SW 1271 (cell line): ENCODE measurements around the gene MREG.
"Not testable (repeated sequence)": the region's sequence is repeated elsewhere in the genome, so short reads cannot be mapped to it uniquely, and the experiment has no call there.

Experiments used
- DNase-seq, 2 experiments: peaks; one replicate each; lab custom pipeline; 2025; lab: John Stamatoyannopoulos, UW

The MREG gene

GRCh38 chr2:215988556-215989207, 24.7 kb downstream of the MREG start:
- DNase-seq, result not testable (repeated sequence)

GRCh38 chr2:215985257-215985656, 28.1 kb downstream of the MREG start:
- DNase-seq, result no peak

- no peak for DNase-seq
These were observed 28.7 kb downstream of the MREG start for GRCh38 chr2:215984661-215985060.

GRCh38 chr2:215983581-215984351, 29.6 kb downstream of the MREG start:
- DNase-seq, result no peak

- DNase-seq, result no peak
These were observed 30.9 kb downstream of the MREG start for GRCh38 chr2:215982465-215982875.

- DNase-seq, result no peak
These were observed 32.2 kb downstream of the MREG start for GRCh38 chr2:215981115-215981514.

GRCh38 chr2:215979620-215980019, 33.7 kb downstream of the MREG start:
- DNase-seq, result no peak

GRCh38 chr2:215974700-215975429, 38.5 kb downstream of the MREG start:
- no peak for DNase-seq

- peak; percentile 3 to 19 for DNase-seq
These were observed 39.2 kb downstream of the MREG start for GRCh38 chr2:215973954-215974699.

- no peak for DNase-seq
These were observed 40.1 kb downstream of the MREG start for GRCh38 chr2:215973145-215973792.

GRCh38 chr2:215971671-215972070, 41.7 kb downstream of the MREG start:
- DNase-seq, result no peak

GRCh38 chr2:215970894-215971293, 42.5 kb downstream of the MREG start:
- not testable (repeated sequence) for DNase-seq

GRCh38 chr2:215970425-215970824, 42.9 kb downstream of the MREG start:
- DNase-seq, result no peak

- no peak for DNase-seq
These were observed 44.1 kb downstream of the MREG start for GRCh38 chr2:215969131-215969841.

GRCh38 chr2:215968499-215968898, 44.9 kb downstream of the MREG start:
- DNase-seq, result no peak

GRCh38 chr2:215967590-215968378, 45.6 kb downstream of the MREG start:
- DNase-seq, result no peak

GRCh38 chr2:215966951-215967350, 46.4 kb downstream of the MREG start:
- no peak for DNase-seq

- DNase-seq, result no peak
These were observed 47.1 kb downstream of the MREG start for GRCh38 chr2:215966274-215966673.

- no peak for DNase-seq
These were observed 47.7 kb downstream of the MREG start for GRCh38 chr2:215965532-215966165.

- no peak for DNase-seq
These were observed 51.4 kb downstream of the MREG start for GRCh38 chr2:215961981-215962380.
